ENCODE results near the gene PPP1R10.
A peak's percentile ranks its signal among the peaks of the same experiment; 100 is the strongest.

PPP1R10 gene

DNA sequence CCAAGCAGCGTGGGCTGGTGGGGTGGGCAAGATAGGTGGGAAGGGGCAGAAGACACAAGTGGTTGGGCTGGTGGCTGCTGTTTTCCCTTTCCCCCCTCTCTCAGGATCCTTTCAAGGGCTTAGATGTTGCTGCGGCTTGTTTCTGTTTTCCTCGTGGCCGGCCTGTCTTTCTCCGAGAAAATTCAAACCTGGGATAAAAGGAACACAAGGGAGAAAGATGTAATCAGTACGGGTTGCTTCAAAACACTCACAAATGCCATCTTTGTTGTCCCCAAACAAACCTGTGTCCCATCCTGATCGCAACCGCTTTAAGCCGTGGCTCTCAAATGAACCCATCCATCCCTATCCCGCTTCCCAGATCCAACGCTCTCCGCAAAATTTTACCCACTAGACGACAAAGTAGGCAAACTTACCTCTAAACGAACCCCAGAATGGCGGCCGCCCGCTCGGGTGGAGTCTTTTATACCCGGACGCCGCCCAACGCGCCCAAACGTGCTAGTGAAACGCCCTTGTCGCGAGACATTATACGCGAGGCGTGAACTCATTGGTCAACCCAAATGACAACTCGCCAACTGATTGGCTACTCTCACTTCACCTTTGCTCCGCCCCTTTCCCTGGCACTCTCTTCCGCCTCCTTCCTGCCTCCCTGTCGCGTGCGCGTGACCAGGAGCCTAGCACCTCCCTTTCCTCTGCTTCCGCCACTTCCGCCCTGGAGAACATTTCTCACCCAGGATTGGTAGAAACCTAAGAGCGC lies at the start of gene PPP1R10:
TSS of gene PPP1R10 (minus strand) at position 433 of the 754 bp plus-strand sequence. CDS start 7,299 bp downstream, outside the sequence.
- no peak for TF ChIP-seq GATA3 (IDR thresholded peaks at IDR 0.05; ENCODE audit: low read depth, low read length)
- TF ChIP-seq GATA2 (IDR thresholded peaks at IDR 0.05; ENCODE audit: low read depth, low read length), result peak; percentile 67

DNA sequence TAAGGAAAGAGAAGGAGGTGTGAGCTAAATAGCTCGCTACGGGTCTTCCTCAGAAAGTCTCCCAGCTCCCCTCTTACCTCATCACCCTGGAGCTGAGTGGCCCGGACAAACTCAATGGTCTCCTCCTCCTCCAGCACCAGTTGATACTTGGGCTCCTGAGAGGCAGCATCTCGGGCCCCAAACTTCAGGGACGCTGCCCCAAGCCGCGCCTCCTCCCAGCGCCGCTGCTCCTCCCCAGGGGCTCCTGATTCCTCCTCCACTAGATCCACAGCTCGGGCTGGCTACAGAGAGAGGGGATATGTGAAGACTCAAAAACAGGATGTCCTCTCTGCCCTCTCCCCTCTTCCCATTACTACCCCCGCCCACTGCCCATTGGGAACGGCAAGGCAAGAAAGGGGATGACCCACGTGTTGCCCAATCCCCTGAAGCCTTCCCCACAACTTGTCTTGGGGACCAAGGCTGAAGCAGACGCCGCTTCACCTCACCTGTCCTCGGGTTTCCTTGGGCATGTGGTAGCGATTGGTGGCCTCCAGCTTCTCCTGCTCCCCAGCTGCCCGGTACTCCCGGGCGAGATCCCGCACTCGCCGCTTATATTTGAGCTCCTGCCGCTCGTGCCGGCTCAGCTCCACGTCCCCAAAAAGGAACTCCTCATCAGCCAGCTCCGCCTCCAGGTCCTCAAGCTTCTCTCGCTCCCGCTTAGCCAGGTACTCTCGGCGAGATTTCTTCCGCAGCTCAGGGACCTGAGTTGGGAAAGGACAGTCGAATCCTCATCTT lies 48.1 kb upstream of the PPP1R10 start:
- TF ChIP-seq GATA3 (IDR thresholded peaks at IDR 0.05; ENCODE audit: low read depth, low read length) (no peak), GATA2 (IDR thresholded peaks at IDR 0.05; ENCODE audit: low read depth, low read length) (no peak)

DNA sequence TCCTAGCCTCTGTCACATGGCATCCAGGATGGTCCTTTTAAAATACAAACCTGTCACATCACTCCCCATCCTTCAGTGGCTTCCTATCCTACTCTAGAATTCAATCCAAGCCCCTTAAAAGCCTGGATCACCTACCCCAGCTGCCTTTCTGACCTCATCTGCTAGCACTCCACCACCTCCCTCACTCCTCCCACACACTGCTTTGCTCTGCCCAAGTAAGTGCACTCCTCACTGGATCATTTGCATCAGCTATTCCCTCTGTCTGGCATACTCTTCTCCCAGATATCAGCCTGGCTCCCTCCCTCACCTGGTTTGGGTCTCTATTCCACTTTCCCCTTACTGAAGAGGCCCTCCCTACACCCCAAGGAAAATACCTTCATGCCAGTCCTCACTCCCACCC lies 40.4 kb upstream of the PPP1R10 start:
- no peak for TF ChIP-seq GATA2 (IDR thresholded peaks at IDR 0.05; ENCODE audit: low read depth, low read length)
- TF ChIP-seq GATA3 (IDR thresholded peaks at IDR 0.05; ENCODE audit: low read depth, low read length), result no peak

DNA sequence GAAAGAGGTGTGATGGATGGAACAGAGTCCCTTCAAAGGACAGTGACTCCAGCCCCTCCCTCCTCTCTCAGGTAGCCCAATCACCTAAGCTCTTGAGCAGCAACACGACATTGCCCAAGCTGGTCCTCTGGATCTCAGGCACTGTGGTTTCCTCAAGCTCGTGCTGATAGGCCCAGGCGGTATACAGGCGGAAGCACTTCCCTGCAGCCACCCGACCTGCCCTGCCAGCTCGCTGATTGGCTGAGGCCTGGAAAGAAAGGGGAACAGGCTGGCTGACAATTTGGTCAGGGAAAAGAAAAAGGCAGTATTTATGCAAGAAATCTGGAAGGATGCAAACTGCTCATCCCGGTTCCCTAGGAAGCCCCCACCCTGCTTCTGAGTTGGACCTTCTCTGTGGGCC lies 39.5 kb upstream of the PPP1R10 start:
- TF ChIP-seq GATA2 (IDR thresholded peaks at IDR 0.05; ENCODE audit: low read depth, low read length), result no peak
- TF ChIP-seq GATA3 (IDR thresholded peaks at IDR 0.05; ENCODE audit: low read depth, low read length), result no peak

- no peak for TF ChIP-seq GATA3 (IDR thresholded peaks at IDR 0.05; ENCODE audit: low read depth, low read length)
- no peak for TF ChIP-seq GATA2 (IDR thresholded peaks at IDR 0.05; ENCODE audit: low read depth, low read length)
Observed at GRCh38 chr6:30655743-30656094, 38.7 kb upstream of the PPP1R10 start.

- no peak for TF ChIP-seq GATA2 (IDR thresholded peaks at IDR 0.05; ENCODE audit: low read depth, low read length)
- no peak for TF ChIP-seq GATA3 (IDR thresholded peaks at IDR 0.05; ENCODE audit: low read depth, low read length)
Observed at GRCh38 chr6:30654798-30655742, 38.0 kb upstream of the PPP1R10 start.

DNA sequence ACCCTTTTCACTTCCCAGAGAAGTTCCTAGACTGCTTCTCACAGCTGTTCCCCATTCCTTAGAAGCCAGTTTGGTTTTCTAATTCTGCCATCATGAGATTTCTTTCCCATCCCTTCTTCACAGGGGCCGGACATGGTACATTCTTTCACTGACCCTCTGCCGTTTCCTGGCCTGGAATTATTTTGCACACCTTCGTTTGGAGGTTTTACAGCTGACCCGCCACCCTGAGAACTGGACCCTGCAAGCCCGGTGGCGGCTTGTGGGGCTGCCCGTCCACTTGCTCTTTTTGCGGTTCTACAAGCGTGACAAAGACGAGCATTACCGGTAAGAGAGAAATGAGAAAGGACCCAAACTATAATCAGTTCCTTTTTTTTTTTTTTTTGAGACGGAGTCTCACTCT lies 34.1 kb upstream of the PPP1R10 start:
- TF ChIP-seq GATA2 (IDR thresholded peaks at IDR 0.05; ENCODE audit: low read depth, low read length) (no peak), GATA3 (IDR thresholded peaks at IDR 0.05; ENCODE audit: low read depth, low read length) (no peak)

- TF ChIP-seq GATA3 (IDR thresholded peaks at IDR 0.05; ENCODE audit: low read depth, low read length) (no peak), GATA2 (IDR thresholded peaks at IDR 0.05; ENCODE audit: low read depth, low read length) (no peak)
Observed at GRCh38 chr6:30647242-30648116, 30.4 kb upstream of the PPP1R10 start.

DNA sequence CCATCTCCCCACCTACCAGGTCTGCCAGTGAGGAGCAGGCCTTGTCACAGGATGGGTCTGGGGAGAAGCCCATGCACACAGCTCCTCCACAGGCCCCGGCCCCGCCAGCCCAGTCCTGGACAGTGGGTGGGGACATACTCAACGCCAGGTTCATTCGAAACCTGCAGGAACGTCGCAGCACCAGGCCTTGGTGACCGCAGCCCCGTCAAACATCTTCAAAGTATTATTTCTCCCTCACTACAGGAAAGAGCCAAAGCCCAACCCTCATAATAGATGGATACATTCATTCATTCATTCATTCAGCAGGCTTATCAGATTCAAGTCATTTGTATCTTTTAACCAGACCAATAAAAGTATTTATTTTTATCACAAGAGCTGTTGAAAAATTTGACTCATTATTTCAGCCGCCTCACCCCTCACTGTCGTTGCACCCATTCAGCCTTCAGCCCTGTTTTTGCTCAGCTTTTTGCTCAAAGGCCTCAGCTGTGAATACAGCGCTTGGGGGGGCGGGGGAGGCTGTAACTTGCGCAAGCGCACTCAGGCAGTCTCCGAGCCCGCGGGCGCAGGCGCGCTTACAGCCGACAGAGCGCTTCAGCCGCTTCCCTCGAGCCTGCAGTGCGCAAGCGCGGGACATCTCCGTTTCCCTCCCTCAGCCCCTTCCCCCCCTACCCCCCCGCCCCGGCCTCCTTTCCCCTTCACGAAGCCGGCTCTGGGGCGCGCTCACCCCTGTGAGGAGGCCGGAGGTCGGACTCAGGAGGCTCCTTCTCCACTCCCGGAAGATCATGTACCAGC lies 29.6 kb upstream of the PPP1R10 start, which contains the start of gene C6orf136:
TSS of gene C6orf136 (plus strand) at position 684 of the 792 bp plus-strand sequence. CDS start at position 783, 99 bp downstream.
- TF ChIP-seq GATA3 (IDR thresholded peaks at IDR 0.05; ENCODE audit: low read depth, low read length) (no peak), GATA2 (IDR thresholded peaks at IDR 0.05; ENCODE audit: low read depth, low read length) (0 out of 2 replicates have a peak, but pooled peaks have one; percentile 20)

- TF ChIP-seq GATA3 (IDR thresholded peaks at IDR 0.05; ENCODE audit: low read depth, low read length) (no peak), GATA2 (IDR thresholded peaks at IDR 0.05; ENCODE audit: low read depth, low read length) (no peak)
Observed at GRCh38 chr6:30645989-30646388, 28.9 kb upstream of the PPP1R10 start.

DNA sequence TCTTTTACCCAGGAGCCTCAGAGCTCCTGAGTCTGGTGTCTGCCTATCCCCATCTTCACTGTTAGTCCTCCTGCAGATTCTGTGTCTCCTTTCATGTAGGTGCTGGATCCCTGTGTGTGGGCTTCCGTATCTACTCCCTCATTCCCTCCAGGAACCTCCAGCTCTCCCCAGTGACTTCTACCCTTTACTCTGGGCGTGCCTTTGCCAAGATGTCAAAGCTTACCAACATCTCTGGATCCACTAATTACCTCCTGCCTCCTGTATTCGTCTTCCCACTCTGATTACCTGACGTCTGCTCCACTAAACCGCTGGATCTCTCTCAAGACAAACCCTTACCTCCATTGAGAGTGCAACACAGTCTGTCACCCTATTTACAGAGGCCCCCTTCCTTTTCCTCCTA lies 27.7 kb upstream of the PPP1R10 start:
- TF ChIP-seq GATA2 (IDR thresholded peaks at IDR 0.05; ENCODE audit: low read depth, low read length) (no peak), GATA3 (IDR thresholded peaks at IDR 0.05; ENCODE audit: low read depth, low read length) (no peak)

- no peak for TF ChIP-seq GATA2 (IDR thresholded peaks at IDR 0.05; ENCODE audit: low read depth, low read length)
- no peak for TF ChIP-seq GATA3 (IDR thresholded peaks at IDR 0.05; ENCODE audit: low read depth, low read length)
Observed at GRCh38 chr6:30643656-30644055, 26.6 kb upstream of the PPP1R10 start.

Data from SH-SY5Y (cell line).